Endothelial cell of umbilical vein (primary cell): ENCODE data around the gene OTUB1. TPM values are rescaled to one million over a fixed set of nuclear protein-coding genes. Genes with fewer than 3 reads are reported as not detected.
"Not testable (repeated sequence)": the region's sequence is repeated elsewhere in the genome, so short reads cannot be mapped to it uniquely, and the experiment has no call there.

Experiments used
- BruUV-seq: library from RNA; stranded (reverse); fragments of 400-500 nt; replicated peaks from 2 replicates; lab custom pipeline; 2021; lab: Mats Ljungman, UMichigan
- CTCF ChIA-PET: fragments of 300-600, 350-600 bp; sonication (Branson Sonifier 250); formaldehyde crosslinking; loops from one replicate; lab custom pipeline; 2021; ENCODE audit warnings: antibody characterized with exemption, inconsistent platforms; lab: Charles Lee
- POLR2A ChIA-PET: fragments of 300-600, 350-600 bp; sonication (Branson Sonifier 250); formaldehyde crosslinking; loops from one replicate; lab custom pipeline; 2021; ENCODE audit warnings: antibody characterized with exemption, inconsistent platforms; lab: Charles Lee
- DNase-seq: peaks from one replicate; pipeline ENCODE4 v3.0.0-alpha.2; 2011; ENCODE audit warnings: low read depth, low spot score
- FAIRE-seq: peaks from 2 replicates; lab custom pipeline; 2011; peaks lifted over from hg19 to GRCh38; lab: Jason Lieb, UNC
- H2AFZ ChIP-seq: 2 replicates; pipeline ENCODE4 v1.6.0; 2012; ENCODE audit warnings: low read depth, low read length, control low read depth, inconsistent platforms
- H3K27ac ChIP-seq: 2 replicates; pipeline ENCODE4 v1.5.1; 2011; ENCODE audit warnings: low read depth, mild to moderate bottlenecking, control low read depth, low read length, moderate library complexity; ENCODE audit not compliant: insufficient read depth
- H3K27me3 ChIP-seq, 2 experiments: 2 replicates each; pipeline versions ENCODE4 v1.6.0 to v1.6.1; 2011; ENCODE audit warnings: low read length in 2 of 2, mixed read lengths in 1 of 2; ENCODE audit not compliant: control insufficient read depth in 2 of 2, insufficient read depth in 2 of 2
- H3K36me3 ChIP-seq, 2 experiments: 2 replicates in 1 of 2; 3 replicates in 1 of 2; pipeline ENCODE4 v1.5.1; 2011; ENCODE audit warnings: low read length in 2 of 2, mild to moderate bottlenecking in 1 of 2, moderate library complexity in 1 of 2; ENCODE audit not compliant: control insufficient read depth in 2 of 2, insufficient read depth in 2 of 2; ENCODE audit errors: extremely low read depth in 1 of 2
- H3K4me1 ChIP-seq: 3 replicates; pipeline ENCODE4 v1.5.1; 2011; ENCODE audit warnings: mild to moderate bottlenecking, low read length; ENCODE audit not compliant: control insufficient read depth, insufficient read depth; ENCODE audit errors: extremely low read depth
- H3K4me2 ChIP-seq: 2 replicates; pipeline ENCODE4 v1.6.1; 2011; ENCODE audit warnings: low read length, control low read depth, mixed read lengths; ENCODE audit not compliant: insufficient read depth
- H3K4me3 ChIP-seq, 3 experiments: fragments of 200-600 bp in 1 of 3; sonication (generic), shearing (Covaris generic) in 1 of 3; replicated peaks in 1 of 3; 2 replicates each; pipeline ENCODE4 v1.5.1; 2011 to 2016; ENCODE audit warnings: control low read depth in 3 of 3, low read length in 3 of 3, mild to moderate bottlenecking in 2 of 3, inconsistent platforms in 1 of 3, low read depth in 1 of 3, moderate library complexity in 1 of 3; ENCODE audit not compliant: insufficient read depth in 1 of 3
- H3K79me2 ChIP-seq: 2 replicates; pipeline ENCODE4 v1.6.0; 2012; ENCODE audit warnings: low read length, inconsistent platforms; ENCODE audit not compliant: control insufficient read depth, insufficient read depth
- H3K9ac ChIP-seq: replicated peaks from 2 replicates; pipeline ENCODE3; 2011; ENCODE audit warnings: low read length, control low read depth; ENCODE audit not compliant: insufficient read depth; ENCODE audit errors: extremely low read depth
- H3K9me1 ChIP-seq: replicated peaks from 3 replicates; pipeline ENCODE4 v1.6.0; 2011; ENCODE audit warnings: mild to moderate bottlenecking, low read length; ENCODE audit not compliant: control insufficient read depth, insufficient read depth; ENCODE audit errors: extremely low read depth
- H3K9me3 ChIP-seq: replicated peaks from 2 replicates; pipeline ENCODE4 v1.5.1; 2012; ENCODE audit warnings: low read length, inconsistent platforms; ENCODE audit not compliant: control insufficient read depth, insufficient read depth
- H4K20me1 ChIP-seq: replicated peaks from 2 replicates; pipeline ENCODE3; 2011; ENCODE audit warnings: mild to moderate bottlenecking, low read length; ENCODE audit not compliant: control insufficient read depth, insufficient read depth; ENCODE audit errors: extremely low read depth
- CTCF ChIP-seq, 2 donors: IDR thresholded peaks; 1 replicate in 1 of 2; 2 replicates in 1 of 2; pipeline ENCODE4 v1.5.1; 2011; ENCODE audit warnings: low read length in 2 of 2, mild to moderate bottlenecking in 2 of 2, moderate library complexity in 2 of 2, control low read depth in 1 of 2, inconsistent platforms in 1 of 2, low read depth in 1 of 2; ENCODE audit not compliant: insufficient read depth in 1 of 2; ENCODE audit errors: extremely low read depth in 1 of 2
- EZH2 ChIP-seq: IDR thresholded peaks from 2 replicates; pipeline ENCODE4 v1.6.1; 2012; ENCODE audit warnings: borderline replicate concordance, low read depth, mild to moderate bottlenecking, moderate library complexity, low read length, inconsistent platforms; ENCODE audit not compliant: severe bottlenecking
- FOS ChIP-seq: IDR thresholded peaks from 2 replicates; pipeline ENCODE4 v1.6.1; 2011; ENCODE audit warnings: mild to moderate bottlenecking, low read length, moderate library complexity, borderline replicate concordance; ENCODE audit not compliant: insufficient read depth
- GATA2 ChIP-seq: IDR thresholded peaks from 2 replicates; pipeline ENCODE4 v1.7.0; 2011; ENCODE audit warnings: low read depth, mild to moderate bottlenecking, moderate library complexity, mixed read lengths, low read length; ENCODE audit not compliant: insufficient read length, insufficient read depth
- JUN ChIP-seq: IDR thresholded peaks from 2 replicates; pipeline ENCODE4 v1.6.1; 2011; ENCODE audit warnings: borderline replicate concordance, low read depth; ENCODE audit not compliant: insufficient read length, insufficient read depth
- MAX ChIP-seq: IDR thresholded peaks from 2 replicates; pipeline ENCODE4 v1.6.1; 2011; ENCODE audit not compliant: insufficient read depth, insufficient read length
- POLR2A ChIP-seq: IDR thresholded peaks from 2 replicates; pipeline ENCODE4 v1.6.1; 2012; ENCODE audit warnings: low read depth, mild to moderate bottlenecking, control low read depth, low read length
- POLR2AphosphoS5 ChIP-seq: IDR thresholded peaks from 2 replicates; pipeline ENCODE4 v1.6.1; 2012; ENCODE audit warnings: low read depth, mild to moderate bottlenecking, control low read depth, low read length, moderate library complexity; ENCODE audit not compliant: insufficient read depth
- dilution Hi-C: fragments of 300-500 bp; cut with MboI; formaldehyde crosslinking; loops from one replicate; pipeline ENCODE4 v1.15.0; 2019; ENCODE audit warnings: low sequenced_read_pairs; ENCODE audit not compliant: extremely low pct_ligation_motif_present
- intact Hi-C: fragments of 100-400 bp; cut with micrococcal nuclease; formaldehyde crosslinking; loops from one replicate; pipeline ENCODE4 v1.10.0; 2022
- polyA plus RNA-seq, 4 experiments: library from polyadenylated mRNA; depleted of rRNA in 3 of 4; stranded (reverse) in 3 of 4; unstranded in 1 of 4; fragments of >200 nt; gene quantifications; 2 replicates each; pipeline versions ENCODE4 v1.2.1 to v1.2.3, GENCODE V29; 2011 to 2012; ENCODE audit warnings: missing spikeins in 1 of 4
- total RNA-seq: library from RNA; stranded (reverse); gene quantifications from 2 replicates; pipeline ENCODE4 v1.2.3, GENCODE V29; 2021

Gene OTUB1
- total and polyA plus RNA-seq, 2 donors (not counting 3 experiments of a cell fraction or from before 2014, with no cell fraction given), result 81.9 to 256 TPM

GRCh38 chr11:64045700-64046099 lies 59.5 kb downstream of the OTUB1 start:
- H3K4me2 ChIP-seq, result no peak overlapping the region
- H3K4me3 ChIP-seq, result no peak overlapping the region
- DNase-seq, result no peak
- intact Hi-C loops (no loop called here), dilution Hi-C loops (no loop called here)
- ChIA-PET POLR2A (no interaction called here), CTCF (no interaction called here)
- H3K9ac ChIP-seq, result no peak overlapping the region
- no peak overlapping the region for H3K27ac ChIP-seq
- no peak for TF ChIP-seq EZH2
- no peak for TF ChIP-seq GATA2
- TF ChIP-seq POLR2AphosphoS5, result no peak
- TF ChIP-seq JUN, result no peak
- no peak for TF ChIP-seq CTCF (IDR thresholded peaks at IDR 0.05; ENCODE audit: extremely low read depth in 1 of 2, insufficient read depth in 1 of 2, low read depth in 1 of 2, low read length in 2 of 2)
- TF ChIP-seq MAX, result no peak
- TF ChIP-seq POLR2A, result no peak
- no peak for TF ChIP-seq FOS
- no peaks in the 10 kb centered on the region for H3K27me3 ChIP-seq
- BruUV-seq, result no TSS peak
- H3K79me2 ChIP-seq, result no peaks in the 10 kb centered on the region
- no peak overlapping the region for H2AFZ ChIP-seq
- no peaks in the 10 kb centered on the region for H3K4me1 ChIP-seq
- FAIRE-seq, result no peak
- H3K9me3 ChIP-seq, result no peaks in the 10 kb centered on the region
- no peaks in the 10 kb centered on the region for H3K36me3 ChIP-seq
- no peaks in the 10 kb centered on the region for H4K20me1 ChIP-seq
- no peaks in the 10 kb centered on the region for H3K9me1 ChIP-seq

DNA sequence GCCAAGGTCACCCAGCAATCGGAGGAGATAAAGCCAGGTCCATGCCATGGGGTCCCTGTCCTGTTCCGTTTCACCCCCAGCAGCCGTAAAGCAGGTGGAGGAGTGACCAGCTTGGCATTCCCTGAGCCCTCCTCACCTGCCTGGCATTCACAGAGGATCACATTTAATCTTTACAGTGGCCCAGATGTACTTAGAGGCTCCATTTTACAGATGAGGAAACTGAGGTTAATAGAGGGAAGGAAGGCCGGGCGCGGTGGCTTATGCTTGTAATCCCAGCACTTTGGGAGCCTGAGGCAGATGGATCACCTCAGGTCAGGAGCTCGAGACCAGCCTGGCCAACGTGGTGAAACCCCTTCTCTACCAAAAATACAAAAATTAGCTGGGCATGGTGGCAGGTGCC lies 61.1 kb downstream of the OTUB1 start:
- H2AFZ ChIP-seq, H3K79me2 ChIP-seq, H3K36me3 ChIP-seq, H3K4me1 ChIP-seq, H3K27ac ChIP-seq, H3K4me2 ChIP-seq, POLR2A ChIA-PET, BruUV-seq, H3K27me3 ChIP-seq, intact Hi-C loops, H3K4me3 ChIP-seq, H3K9me1 ChIP-seq, DNase-seq, H3K9me3 ChIP-seq, H4K20me1 ChIP-seq, FAIRE-seq, dilution Hi-C loops, H3K9ac ChIP-seq: not testable (repeated sequence)
- CTCF ChIA-PET, result interaction anchor here (0.7 to 0.8 kb wide), 2 partner anchors 16 to 17 kb away, joined by 3 to 6 read pairs; no protein-coding TSS in a partner anchor
